ENCODE data around the gene RIN3.

Gene RIN3

DNA sequence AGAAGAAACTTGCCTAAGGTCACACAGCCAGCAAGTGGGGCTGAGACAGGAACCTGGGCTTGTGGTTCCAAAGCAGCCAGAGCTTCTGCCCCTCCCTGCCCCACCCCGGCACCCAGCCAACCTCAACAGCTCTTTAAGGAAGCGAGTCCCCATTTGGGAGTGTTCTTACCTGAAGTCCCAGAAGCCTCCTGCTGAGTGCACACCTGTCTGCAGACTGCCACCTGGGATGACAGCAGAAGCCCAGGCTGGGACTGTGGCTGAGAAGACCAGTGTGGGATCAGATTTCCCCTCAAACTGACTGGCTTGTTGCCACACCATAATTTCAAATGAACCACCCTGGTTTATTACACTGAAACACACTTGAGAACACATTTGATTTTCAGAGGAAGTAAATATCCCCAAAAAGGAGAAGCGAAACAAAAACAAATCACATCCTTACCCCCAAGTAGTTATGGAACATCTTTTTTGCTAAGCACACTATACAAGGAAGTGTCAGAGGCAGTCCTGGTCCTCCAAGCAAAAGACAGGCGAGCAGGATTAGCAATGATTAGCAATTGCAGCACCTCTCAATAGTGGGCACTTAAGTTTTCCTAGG, 6.3 kb upstream of the RIN3 start:
- DNase-seq (ENCODE audit: low spot score), result no peak

DNA sequence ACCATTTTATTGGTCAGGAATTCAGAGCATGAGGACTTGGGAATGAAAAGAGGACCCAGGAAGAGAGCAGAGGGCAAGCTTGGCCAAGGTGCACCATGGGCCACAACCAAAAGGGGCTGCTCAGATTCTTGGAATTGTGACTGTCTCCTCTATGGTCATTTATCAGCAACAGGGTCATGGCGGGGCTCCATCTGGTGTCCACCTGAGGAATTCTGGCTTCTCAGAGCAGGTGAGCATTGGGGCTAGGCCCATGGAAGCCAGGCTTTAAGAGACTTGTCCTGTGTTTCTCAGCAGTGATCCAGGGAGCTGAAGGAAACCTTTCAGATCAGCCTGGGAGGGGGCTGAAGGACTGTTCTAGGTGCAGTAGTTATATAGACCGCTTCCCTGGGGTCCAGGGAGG, 2.6 kb upstream of the RIN3 start:
- DNase-seq (ENCODE audit: low spot score), result no peak

DNA sequence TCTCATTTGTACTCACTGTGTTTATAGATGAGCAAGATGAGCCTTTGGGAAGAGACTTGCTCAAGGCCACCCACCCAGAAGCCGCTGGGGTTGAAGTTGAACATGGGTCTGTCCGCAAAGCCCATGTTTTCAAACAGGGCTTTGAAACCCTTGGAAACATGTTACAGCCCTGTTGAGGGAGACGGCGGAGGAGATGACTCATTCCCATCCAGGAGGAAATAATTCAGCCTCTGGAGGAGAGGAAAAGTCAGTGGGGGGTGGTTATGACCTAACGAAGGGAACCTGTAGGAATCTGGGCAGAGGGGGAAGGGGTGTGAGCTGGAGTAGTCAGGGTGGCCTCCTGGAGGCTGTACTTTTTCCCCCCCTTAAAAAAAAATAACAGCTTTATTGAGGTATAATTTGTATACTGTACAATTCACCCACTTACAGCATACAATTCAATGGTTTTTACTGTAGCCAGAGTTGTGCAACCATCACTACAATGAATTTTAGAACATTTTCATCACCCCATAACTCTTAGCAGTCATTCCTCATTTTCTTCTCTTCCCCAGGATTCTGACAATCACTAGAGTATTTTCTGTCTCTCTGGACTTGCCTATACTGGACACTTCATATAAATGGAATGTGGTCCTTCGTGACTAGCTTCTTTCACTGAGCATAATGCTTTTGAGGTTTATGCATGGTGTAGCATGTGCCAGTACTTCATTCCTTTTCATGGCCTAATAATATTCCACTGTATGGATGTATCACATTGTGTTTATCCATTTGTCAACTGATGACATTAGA, 1.9 kb upstream of the RIN3 start:
- DNase-seq (ENCODE audit: low spot score), result peak; percentile 96

DNA sequence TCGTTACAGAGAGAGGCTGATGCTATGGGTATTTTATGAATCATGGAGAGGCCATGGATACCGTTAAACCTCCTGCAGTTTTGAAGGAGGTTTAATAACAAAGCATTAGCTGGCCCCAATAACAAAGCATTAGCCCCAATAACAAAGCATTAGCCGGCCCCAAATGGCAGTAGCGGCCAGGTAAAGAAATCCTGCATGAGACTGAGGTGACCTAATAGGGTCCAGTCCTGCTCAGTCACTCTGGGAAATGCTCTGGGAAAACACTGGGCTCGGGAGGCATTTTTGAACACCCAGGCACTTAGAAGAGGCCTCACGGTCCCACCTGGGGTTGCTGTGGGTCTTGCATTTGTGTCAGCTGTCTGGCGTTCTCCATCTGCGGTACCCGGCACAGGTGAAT, 776 bp upstream of the RIN3 start:
- DNase-seq (ENCODE audit: low spot score), result no peak

DNA sequence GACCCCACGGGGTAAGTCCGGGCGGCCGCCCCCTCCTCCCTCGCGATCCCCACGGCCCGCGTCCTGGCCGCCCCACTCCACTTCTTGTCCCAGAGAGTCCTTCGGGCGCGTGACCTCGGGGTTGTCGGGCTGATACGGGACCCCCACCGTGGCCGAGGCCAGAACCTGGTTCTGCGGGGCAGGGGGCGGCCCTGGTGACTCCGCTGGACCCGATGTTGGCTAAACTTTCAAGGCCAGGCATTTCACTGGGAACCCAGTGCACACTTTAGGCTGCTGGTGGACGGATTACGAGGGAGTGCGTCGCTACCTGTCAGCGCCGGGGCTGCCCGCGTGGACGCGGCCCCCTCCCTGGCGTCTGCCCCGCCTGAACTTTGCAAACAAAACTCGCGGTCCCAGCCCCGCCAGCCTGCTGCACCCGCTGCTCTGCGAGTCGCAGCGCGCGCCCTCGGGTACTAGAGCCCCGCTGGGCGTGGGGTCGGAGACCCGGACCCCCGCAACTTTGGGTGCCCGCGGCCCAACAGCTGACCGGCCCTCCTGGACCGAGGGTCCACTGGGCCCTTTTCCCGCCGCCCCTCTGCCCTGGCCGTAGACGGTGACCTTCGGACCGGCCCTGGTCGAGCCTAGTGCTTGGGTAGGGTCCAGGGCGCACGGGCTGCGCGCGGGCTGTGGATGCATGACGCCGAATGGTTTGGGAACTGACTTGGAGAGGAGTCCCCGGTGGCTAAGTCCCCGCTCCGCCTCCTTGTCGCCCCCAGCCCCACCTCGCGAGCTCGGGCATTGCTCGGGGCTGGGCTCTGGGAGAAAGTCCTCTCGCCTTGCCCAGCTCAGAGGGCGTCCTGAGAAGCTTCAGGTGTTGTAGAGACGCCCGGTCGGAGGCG, 624 bp downstream of the RIN3 start:
- peak; percentile 55 for DNase-seq (ENCODE audit: low spot score)

DNA sequence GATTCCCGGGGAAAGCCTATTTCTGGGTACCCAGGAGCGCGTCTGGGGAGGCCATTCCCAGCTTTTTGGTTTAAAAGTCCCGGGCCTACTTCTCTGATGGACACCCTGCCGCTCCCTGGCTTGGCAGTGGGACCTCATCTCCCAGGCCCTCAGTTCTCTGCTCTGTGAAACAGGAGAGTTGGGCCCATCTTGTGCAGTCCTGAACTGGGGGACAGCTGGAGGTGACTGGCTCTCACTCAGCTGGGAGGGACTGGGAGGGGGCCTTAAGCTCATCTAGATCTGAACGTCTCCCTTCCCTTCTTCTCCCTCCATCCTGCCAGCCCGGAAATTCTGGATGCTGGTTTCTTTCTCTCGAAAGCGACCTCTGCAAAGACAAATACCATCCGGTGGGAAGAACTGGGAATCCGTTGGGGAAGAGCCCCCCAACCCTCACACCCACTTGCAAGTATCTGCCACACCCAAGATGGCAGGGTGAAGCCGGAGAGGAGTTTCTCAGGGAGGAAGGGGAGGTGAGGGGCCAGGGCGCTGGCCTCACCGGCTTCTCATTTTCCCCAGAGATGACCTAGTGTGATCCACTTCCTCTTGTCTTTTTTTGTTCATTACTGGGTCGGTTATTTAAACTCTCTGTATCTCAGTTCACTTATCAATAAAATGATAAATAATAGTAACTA, 1.4 kb downstream of the RIN3 start:
- DNase-seq (ENCODE audit: low spot score), result no peak

DNA sequence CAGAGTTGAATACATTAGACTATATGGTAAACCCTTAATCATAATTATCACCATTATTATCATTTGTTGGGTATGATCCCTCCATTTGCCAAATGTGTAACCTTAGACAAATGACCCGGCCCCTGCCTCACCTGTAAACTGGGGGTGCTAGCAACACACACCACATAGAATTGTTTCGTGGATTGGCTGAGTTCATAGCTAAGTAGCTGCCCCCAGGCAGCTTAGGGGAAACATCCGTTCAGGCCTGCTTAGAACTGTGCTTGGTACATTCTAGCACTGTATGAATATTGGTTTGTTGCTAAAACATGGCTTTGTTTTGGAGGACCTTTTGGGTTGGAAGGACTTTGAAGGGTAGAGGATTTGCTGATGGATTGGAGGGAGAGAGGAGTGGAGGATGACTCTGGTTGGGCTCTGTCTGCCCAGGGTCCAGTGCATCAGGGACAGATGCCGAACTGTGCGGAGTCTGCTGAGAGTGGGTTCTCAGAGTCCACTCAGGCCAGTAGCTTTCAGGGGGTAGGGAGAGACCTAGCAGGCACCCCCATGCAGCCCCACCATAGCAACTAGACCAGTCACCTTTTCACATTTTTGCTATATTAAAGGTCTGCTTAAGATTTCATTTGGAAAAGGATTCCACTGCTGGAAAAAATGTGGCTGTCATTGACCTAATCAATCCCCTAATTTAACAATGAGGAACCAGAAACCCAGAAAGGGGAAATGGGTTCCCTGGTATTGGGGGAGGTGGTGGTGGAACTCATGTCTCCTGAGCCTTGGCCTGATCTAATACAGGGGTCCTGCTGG, 2.2 kb downstream of the RIN3 start:
- DNase-seq (ENCODE audit: low spot score), result no peak

DNA sequence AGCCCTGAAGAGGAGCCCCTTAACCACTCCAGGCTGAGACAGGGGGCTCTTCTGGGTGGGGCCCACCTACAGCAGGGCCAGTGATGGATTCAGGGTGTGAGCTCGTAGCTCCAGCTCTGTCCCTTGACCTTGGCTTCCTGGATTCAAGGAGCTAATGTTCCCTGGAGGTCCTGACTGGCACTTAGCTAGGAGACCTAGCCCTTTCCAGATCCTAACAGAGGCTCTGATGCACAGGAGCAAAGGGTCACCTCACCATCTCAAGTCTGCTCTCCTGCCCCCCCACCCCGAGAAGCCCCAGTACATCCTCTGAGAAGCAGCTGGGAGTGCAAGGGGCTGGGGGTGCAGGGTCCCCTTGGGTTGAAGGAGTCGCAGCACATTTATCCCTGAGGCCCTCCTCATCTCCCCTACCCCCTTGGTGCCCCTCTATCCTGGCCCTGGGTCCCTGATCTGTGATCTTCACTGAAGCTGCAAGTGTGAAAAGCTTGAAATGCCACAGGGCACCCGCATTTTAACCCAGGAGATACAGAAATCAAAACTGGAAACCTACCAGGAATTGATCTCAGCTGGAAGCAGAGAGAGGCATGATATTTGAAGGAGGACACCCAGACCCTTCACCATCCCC, 2.9 kb downstream of the RIN3 start:
- no peak for DNase-seq (ENCODE audit: low spot score)

DNA sequence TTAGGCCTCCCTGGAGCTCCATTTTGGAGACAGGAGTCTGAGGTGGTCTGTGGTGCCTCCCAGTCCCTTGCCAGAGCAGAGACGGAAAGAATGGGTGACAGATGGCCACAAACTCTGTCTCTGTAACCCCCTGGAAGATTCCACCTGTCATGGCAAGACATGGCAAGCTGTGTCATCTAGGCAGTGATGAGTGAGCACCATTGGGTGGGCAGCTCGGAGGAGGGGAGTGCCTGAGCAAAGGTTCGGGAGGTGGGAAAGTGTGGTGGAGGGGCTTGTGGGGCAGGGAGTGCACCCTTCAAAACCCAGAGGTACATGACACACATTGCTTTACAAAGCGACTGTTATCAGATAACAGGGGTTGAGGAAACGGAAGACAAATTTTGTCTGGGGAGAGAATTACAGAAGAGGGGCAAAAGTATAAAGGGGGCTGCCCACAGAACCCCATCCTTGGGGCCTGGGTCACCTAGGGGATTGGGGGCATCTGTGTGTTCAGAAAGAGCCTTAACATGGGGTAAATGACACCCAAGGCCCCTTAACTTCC, 3.5 kb downstream of the RIN3 start:
- DNase-seq (ENCODE audit: low spot score), result no peak

DNA sequence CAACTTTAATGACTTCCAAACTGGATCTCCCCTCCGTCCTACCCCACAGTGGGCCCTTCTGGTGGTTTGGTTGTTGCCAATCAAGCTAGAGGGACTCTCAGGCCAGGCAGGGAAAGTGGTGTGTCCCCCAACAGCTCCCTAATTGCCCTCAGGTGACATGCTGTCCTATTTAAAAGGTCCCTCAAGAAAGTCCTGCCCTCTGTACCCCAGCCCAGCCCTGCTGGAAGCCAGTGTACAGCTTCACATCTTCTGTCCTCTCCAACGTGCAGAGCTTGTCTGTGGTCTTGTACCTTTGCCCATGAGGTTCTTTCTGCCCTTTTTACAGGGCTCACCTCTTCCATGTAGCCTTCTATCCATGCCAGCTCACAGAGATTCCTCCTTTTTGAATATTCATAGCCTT, 4.2 kb downstream of the RIN3 start:
- no peak for DNase-seq (ENCODE audit: low spot score)

DNA sequence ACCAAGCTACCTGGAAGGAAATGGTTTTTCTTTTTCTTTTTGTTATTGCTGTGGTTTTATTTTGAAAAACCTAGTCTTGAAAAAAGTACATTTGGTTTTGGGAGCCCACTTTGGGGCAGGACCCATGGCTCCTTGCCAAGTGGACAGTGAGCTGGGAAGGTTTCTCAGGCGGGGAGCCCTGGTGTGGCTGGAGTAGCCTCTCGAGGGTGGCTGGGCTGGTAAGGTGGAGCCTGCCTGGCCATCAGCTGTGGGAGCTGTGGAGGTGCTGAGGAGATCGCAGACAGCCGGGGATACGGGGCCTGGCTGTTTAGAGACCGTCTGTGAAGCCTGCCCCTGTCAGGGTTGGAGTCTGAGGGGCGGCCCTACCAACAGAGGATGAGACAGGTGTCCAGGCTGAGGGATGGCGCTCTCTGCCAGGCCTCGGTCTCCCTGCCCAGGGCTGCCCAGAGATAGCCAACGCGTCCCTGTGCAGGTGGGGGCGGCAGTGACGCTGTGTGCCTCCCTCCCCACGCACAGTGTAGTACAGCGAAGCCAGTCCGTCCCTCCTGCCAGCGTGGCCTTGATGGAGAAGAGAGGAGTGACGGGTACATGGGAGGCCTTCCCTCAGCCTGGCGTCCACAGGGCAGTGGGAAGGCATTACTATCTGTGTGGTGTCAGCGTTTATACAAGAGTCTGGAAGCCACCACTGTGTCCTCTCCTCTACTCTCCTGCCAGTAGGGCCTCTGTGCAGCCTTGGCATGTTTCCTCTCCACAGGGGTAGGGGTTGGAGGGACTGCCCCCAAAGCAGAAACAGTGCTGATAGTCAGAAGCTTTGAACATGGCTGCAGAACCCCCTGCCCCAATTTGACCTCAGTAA, 5.9 kb downstream of the RIN3 start:
- DNase-seq (ENCODE audit: low spot score), result no peak

DNA sequence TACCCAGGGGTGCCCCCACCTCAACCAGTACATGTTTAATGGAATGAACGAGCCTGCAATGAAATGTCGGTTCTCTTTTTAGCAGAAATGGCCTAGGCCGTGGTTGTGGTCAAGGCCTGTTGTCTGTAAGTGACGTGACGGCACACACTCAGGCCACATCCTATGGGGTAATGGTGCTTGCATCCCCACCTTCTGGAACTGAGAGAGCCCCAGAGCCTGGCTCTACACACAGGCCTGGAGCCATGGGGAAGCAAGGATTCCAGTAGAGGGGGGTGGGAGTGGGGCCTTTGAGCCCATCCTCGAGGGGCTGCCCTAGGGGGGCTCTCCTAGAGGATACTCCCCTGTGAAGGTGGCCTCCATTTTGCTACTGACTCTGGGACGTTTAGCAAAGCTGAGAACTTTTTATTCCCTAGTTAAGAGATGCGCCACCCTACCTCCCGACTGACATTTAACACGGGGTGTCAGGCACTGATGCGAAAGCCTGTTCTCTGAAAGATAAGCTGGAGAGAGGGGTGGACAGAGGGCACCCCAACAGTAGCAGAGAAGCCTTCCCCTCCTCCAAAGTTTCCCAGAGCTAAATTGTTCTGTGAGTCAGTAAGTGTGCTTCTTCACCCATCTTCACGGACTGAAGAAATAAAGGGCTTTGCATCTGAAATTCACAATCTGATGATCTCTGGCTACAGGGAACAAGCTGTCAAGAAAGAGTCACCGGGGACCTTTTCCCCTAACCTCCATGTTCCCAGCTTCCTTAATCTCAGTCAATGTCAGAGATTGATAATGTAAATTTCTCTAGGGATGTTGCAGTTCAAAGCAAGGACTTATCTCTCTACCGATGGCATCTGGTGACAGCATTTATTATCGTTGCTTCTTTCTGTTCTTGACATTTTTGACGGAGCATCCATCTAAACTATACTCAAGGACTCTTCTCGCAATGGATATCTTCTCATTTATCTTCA, 6.8 kb downstream of the RIN3 start:
- DNase-seq (ENCODE audit: low spot score), result no peak

DNA sequence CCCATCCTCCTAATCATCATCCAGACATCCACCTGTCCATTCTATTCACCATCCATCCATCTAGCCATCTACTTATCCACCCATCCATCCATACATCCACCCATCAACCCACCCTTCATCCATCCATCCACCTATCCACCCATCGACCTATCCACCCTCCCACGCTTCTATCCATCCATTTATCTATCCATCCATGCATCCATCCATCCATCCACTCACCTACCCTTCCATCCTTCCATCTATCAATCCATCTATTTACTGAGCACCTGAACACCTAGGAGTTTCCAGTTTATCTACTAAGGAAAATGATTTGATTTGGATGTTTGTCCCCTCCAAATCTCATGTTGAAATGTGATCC, 7.5 kb downstream of the RIN3 start:
- no peak for DNase-seq (ENCODE audit: low spot score)

DNA sequence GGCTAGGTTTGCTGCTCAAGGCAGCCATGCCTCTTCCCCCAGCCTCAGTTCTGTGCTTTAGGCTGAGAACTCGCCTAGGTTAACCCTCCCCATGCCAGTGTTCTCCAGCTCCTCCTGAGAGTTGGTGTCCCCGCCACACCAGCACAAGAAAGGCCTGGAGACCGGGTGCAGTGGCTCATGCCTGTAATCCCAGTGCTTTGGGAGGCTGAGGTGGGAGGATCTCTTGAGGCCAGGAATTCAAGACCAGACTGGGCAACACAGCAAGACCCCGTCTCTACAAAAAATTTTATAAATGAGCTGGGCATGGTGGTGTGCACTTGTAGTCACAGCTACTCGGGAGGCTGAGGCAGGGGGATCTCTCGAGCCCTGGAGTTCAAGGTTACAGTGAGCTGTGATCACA, 10.2 kb downstream of the RIN3 start:
- DNase-seq (ENCODE audit: low spot score), result no peak

DNA sequence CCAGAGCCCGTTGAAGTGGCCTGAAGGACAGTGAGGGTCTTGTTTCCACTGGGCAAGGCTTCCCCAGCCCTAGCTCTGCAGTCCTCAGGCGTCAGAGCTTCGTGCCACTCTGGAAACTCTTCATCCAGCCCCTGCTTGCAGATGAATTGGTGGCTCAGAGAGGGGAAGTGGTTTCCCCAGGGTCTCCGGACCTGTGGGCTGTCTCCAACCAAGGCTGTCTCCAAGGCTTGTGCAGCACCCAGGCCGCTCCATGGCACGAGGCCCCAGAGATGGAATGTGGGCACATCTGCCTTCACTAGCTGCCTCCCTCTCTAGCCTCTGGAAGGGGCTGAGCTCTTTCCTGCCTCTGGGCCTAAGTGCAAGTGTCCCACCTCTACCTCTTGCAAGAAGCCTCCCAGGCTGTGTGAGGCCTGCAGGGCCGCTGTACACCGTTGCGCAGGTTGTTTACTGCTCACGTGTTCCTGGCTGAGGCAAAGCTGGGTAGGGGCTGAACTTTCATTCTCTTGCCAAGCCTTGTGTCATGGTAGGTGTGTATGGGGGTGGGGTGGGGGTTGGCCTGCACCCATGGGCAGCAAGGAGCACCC, 11.1 kb downstream of the RIN3 start:
- no peak for DNase-seq (ENCODE audit: low spot score)

DNA sequence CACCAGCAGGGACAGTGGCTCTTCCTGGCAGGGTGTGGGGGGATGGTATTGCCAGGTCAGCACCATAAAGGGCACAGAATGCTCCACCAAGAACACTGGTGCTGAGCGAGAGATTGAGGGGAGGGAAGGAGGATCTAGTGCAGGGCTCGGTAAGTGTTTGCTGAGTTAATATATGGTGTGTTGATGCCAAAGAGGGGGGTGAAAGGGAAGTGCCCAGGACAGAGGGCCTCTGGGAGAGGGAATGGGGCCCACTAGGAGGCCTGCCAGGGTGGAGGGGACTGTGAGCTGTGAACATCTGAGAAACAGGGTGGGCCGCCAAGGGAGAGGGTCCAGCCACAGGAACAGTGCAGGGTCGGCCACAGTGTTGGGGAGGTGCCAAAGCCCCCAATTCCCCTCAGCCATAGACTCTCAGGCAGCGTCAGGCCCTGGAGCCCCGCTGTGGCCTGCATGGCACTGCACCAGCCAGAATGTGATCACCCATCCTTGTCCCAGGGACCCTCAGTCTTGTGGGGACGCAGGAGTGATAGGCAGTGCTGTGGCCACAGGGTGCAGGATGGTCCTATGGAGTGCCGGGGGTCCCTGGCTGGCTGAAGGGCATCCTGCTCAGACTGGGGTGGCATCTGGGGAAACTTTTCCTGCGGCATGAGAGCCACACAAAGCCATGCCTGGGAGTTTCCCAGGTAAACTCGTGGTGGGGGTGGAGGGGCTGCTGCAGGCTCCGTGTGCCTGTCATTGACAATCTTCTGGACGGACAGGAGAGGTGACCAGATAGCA, 11.9 kb downstream of the RIN3 start:
- DNase-seq (ENCODE audit: low spot score), result no peak

DNA sequence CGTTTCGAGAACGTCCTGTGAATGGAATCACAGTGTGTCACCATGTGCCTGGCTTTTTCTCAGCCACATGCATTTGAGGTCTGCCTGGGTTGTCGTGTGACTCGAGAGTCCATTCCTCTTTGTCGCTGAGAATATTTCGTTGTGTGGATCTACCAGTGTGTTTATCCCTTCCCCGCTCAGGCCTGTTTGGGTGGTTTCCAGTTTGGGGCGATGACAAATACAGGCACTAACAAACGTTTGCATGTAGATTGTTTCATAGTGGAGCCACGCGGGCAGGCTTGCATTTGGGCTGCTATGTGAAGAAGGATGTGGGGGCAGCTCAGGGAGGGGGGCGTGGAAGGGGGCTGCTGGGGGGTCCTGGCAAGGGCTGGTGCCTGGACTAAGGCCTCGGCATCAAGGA, 14.1 kb downstream of the RIN3 start:
- no peak for DNase-seq (ENCODE audit: low spot score)
